Stimulated activated naive CD8-positive, alpha-beta T cell treated with anti-CD3 and anti-CD28 coated beads, Interleukin-15, amount 100 ng/mL, for 72 hours (primary cell): ENCODE measurements around the gene CENPQ.

Experiments used
- ATAC-seq: fragments of 150-1000 bp; cut with Tn5 transposase; 2 replicates; pipeline ENCODE4 v1.10.0; 2021; ENCODE audit warnings: mild to moderate bottlenecking, moderate library complexity
- DNase-seq, 2 donors: peaks; one replicate each; pipeline ENCODE4 v3.0.0; 2021 to 2022
- H3K27ac Mint-ChIP-seq, 2 donors: one replicate each; pipeline ENCODE4 v1.8.0; 2022; ENCODE audit warnings: mild to moderate bottlenecking in 2 of 2, mixed read lengths in 2 of 2, moderate library complexity in 2 of 2
- H3K27me3 Mint-ChIP-seq: one replicate; pipeline ENCODE4 v1.8.0; 2022; ENCODE audit warnings: mixed read lengths
- H3K4me1 Mint-ChIP-seq: one replicate; pipeline ENCODE4 v1.8.0; 2022; ENCODE audit warnings: mild to moderate bottlenecking, mixed read lengths
- H3K4me3 Mint-ChIP-seq, 2 donors: one replicate each; pipeline ENCODE4 v1.8.0; 2022; ENCODE audit warnings: mild to moderate bottlenecking in 2 of 2, mixed read lengths in 2 of 2, moderate library complexity in 1 of 2
- H3K9me3 Mint-ChIP-seq, 2 donors: one replicate each; pipeline ENCODE4 v1.8.0; 2022; ENCODE audit warnings: mixed read lengths in 2 of 2

CENPQ gene

DNA sequence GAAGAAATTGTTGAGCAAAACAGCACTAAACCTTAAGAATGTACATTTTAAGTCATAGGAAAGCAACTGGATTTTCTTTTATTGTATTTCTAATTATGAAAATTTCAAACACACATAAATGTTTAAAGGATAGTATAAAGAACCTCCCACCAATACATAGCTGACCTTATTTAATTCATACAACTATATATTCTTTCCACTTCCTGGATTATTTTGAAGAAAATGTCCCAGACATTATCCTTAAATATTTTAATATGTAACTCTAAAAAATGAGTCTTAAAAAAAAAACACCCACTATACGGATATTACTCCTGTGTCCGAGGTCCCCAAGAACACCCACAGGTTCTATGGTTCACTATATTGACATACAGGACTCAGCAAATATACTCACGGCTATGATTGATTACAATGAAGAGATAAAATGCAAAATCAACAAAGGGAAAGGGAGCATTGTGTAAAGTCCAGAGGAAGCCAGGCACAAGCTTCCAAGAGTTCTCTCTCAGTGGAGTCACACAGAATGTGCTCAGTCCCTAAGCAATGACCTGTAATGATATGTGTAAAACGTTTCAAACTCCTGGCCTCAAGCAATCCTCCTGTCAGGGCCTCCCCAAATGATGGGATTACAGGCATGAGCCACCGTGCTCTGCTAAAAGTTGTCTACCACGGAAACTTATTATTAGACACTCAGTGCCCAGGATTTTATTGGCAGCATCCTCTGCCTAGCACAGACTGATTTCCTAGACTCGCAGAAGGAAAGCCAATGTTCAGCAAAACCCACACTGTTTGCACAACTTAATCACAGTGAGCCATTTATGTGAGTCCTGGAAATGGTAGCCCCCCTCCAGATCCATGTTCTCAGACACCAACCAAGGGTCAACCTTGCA lies 59.8 kb downstream of the CENPQ start:
- Mint-ChIP-seq H3K4me3 (no peak overlapping the region), H3K27ac (no peak overlapping the region), H3K4me1 (no peaks in the 10 kb centered on the region), H3K9me3 (no peaks in the 10 kb centered on the region), H3K27me3 (peaks cover 13% of the 10 kb centered on the region)
- DNase-seq, result no peak
- no peak for ATAC-seq

GRCh38 chr6:49523901-49524300 lies 60.7 kb downstream of the CENPQ start:
- no peaks in the 10 kb centered on the region for H3K4me1 Mint-ChIP-seq
- H3K9me3 Mint-ChIP-seq, result no peaks in the 10 kb centered on the region
- ATAC-seq, result no peak
- peaks cover 13% of the 10 kb centered on the region for H3K27me3 Mint-ChIP-seq
- DNase-seq, result no peak
- no peak overlapping the region for H3K4me3 Mint-ChIP-seq
- H3K27ac Mint-ChIP-seq, result no peak overlapping the region

GRCh38 chr6:49524541-49524940 lies 61.4 kb downstream of the CENPQ start:
- Mint-ChIP-seq H3K27ac (no peak overlapping the region), H3K4me3 (no peak overlapping the region), H3K27me3 (peaks cover 18% of the 10 kb centered on the region), H3K4me1 (no peaks in the 10 kb centered on the region), H3K9me3 (no peaks in the 10 kb centered on the region)
- no peak for ATAC-seq
- no peak for DNase-seq

- Mint-ChIP-seq H3K27me3 (peaks cover 10% of the 10 kb centered on the region), H3K4me1 (no peaks in the 10 kb centered on the region), H3K4me3 (no peak overlapping the region), H3K9me3 (no peaks in the 10 kb centered on the region), H3K27ac (no peak overlapping the region)
- DNase-seq (no peak), ATAC-seq (no peak)
Observed at GRCh38 chr6:49526598-49526997, 63.4 kb downstream of the CENPQ start.

- ATAC-seq (no peak), DNase-seq (no peak)
- Mint-ChIP-seq H3K9me3 (no peaks in the 10 kb centered on the region), H3K4me3 (no peak overlapping the region), H3K4me1 (no peaks in the 10 kb centered on the region), H3K27me3 (peaks cover 10% of the 10 kb centered on the region), H3K27ac (no peak overlapping the region)
Observed at GRCh38 chr6:49527320-49527719, 64.2 kb downstream of the CENPQ start.

GRCh38 chr6:49528571-49528970 lies 65.4 kb downstream of the CENPQ start:
- no peaks in the 10 kb centered on the region for H3K9me3 Mint-ChIP-seq
- no peak overlapping the region for H3K4me3 Mint-ChIP-seq
- peaks cover 10% of the 10 kb centered on the region for H3K27me3 Mint-ChIP-seq
- no peak for DNase-seq
- no peak overlapping the region for H3K27ac Mint-ChIP-seq
- no peaks in the 10 kb centered on the region for H3K4me1 Mint-ChIP-seq
- no peak for ATAC-seq

DNA sequence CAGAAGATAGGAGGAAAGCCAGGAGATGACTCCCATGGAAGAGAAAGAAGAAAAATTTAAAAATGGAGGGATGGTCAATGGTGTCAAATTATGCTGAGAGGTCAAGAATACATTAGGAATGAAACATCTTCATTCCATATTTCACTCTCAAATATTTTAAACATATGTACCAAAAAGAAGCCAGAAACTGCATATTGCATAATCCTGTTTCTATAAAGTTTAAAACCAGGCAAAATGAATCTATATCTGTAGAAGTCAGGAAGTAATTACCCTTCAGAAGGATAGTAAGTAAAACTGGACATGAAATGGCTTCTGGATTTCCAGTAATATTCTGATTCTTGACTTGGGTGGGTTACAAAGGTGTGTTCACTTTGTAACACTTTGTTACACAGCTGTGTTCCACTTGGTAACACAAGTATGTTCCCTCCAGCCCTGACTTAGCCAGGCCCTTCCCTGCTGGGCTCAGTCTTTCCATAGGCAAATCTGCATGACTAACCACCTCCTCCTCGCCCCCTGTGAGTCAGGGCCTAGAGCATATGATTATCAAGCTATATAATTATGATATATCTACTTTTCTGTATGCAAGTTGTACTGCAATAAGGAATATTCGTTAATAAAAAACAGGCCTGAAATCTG lies 67.1 kb downstream of the CENPQ start:
- H3K27ac Mint-ChIP-seq, result no peak overlapping the region
- peaks cover 10% of the 10 kb centered on the region for H3K27me3 Mint-ChIP-seq
- ATAC-seq (no peak), DNase-seq (no peak)
- no peaks in the 10 kb centered on the region for H3K4me1 Mint-ChIP-seq
- H3K4me3 Mint-ChIP-seq, result no peak overlapping the region
- H3K9me3 Mint-ChIP-seq, result no peaks in the 10 kb centered on the region

DNA sequence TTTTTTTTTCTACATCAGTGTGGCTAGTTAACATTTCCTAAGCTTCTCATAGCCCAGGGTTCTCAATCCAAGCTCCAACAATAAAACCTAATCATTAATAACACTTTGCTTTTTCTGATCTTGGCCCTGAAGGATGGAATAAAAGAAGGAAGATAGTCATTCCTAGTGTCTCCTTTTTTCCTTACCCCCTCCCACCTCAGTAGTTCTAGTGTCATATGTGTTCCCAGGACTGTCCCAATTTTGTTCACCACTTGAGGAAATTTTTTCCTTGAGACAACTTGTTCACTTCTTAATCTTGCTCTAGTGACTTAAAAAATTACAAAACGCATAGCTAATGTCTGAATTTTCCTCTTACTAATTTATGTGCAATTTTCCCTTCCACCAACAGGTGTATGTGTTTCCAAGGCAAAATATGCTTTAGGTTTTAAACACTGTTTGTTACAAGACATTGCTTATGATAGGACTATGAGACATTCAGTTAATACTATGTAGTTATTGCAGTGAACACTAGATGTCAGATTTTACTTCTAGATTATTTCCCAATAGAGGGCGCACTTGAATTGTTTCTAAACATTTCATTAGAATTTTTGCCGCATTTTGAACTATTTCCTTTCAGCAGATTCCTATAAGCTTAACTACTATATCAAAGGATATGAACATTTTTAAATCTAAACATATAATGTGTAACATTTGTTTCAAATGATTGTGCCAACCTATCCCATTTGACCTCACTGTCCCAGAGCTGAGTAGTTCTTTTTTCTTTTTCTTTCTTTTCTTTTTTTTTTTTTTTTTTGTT lies 68.8 kb downstream of the CENPQ start:
- H3K4me1 Mint-ChIP-seq, result no peaks in the 10 kb centered on the region

GRCh38 chr6:49535795-49536194 lies 72.6 kb downstream of the CENPQ start:
- no peak for DNase-seq
- H3K9me3 Mint-ChIP-seq, result no peaks in the 10 kb centered on the region
- H3K27me3 Mint-ChIP-seq, result no peaks in the 10 kb centered on the region
- H3K4me1 Mint-ChIP-seq, result no peaks in the 10 kb centered on the region
- no peak overlapping the region for H3K4me3 Mint-ChIP-seq
- no peak overlapping the region for H3K27ac Mint-ChIP-seq
- no peak for ATAC-seq

More for the DNA sequence above, 68.8 kb downstream of the CENPQ start:
- ATAC-seq (peak; percentile 80), DNase-seq (no peak)
- Mint-ChIP-seq H3K27ac (no peak overlapping the region), H3K9me3 (no peaks in the 10 kb centered on the region), H3K4me3 (no peak overlapping the region), H3K27me3 (peaks cover 10% of the 10 kb centered on the region)

DNA sequence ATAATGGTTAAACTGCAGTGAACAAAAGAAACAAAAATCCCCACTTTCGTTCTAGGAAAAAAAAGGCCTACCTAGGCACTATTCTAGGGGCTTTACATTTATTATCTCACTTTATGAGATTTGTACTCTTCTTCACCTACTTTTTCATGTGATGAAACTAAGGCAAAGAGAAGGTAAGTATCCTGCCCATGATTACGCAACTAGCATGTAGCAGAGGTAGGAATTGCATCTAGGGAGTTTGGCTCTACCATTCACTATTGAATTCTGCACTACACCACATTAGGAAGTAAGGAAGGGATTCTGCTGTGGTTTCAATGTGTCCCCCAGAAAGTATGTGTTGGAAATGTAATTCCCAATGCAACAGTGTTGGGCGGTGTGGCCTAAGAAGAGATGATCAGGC lies 75.9 kb downstream of the CENPQ start:
- Mint-ChIP-seq H3K9me3 (no peaks in the 10 kb centered on the region), H3K27ac (no peak overlapping the region), H3K27me3 (peaks cover 11% of the 10 kb centered on the region), H3K4me1 (no peaks in the 10 kb centered on the region), H3K4me3 (no peak overlapping the region)
- DNase-seq (no peak), ATAC-seq (no peak)

DNA sequence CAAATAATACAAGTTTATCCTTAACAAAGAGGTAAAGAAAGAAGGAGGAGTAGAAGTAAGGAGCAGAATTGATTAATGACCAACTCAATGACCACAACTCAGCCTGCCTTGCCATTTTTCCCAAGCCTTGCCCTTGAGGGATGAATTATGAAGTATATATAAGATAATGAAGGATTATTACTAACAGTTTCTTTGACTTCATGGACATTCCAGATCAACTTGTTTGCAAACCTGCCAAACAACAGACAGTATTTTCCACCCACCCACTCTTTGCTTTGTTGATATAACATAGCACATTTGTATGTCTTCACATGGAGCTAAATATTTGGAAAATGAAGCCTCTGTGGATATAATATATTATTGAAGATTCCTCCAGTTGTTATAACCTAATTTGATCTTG lies 77.4 kb downstream of the CENPQ start:
- no peak overlapping the region for H3K4me3 Mint-ChIP-seq
- no peaks in the 10 kb centered on the region for H3K4me1 Mint-ChIP-seq
- H3K27me3 Mint-ChIP-seq, result peaks cover 11% of the 10 kb centered on the region
- no peaks in the 10 kb centered on the region for H3K9me3 Mint-ChIP-seq
- H3K27ac Mint-ChIP-seq, result no peak overlapping the region
- ATAC-seq, result no peak
- DNase-seq, result no peak

DNA sequence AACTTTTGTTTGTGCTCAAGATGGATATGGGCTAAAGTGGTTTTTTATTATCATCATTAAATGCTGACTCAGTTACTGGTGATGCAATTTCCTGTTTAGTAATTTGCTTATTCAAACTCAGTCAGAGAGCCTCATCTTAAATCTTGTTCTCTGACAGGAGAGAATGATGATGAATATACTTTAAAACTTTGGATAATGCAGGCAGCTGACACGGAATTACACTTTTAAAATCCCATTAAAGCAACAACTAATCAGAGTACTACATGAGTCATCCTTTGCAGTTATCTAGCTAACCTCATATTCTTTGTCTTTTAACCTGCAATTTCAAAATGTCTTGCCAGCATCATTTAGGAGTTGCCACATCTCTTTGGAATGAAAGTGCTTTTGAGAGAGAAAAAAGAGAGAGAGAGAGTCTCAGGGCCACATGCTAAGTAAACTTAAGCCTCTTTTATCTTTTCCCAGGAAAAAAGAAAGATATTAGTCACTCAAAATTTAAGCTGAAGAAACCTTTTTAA lies 78.1 kb downstream of the CENPQ start:
- Mint-ChIP-seq H3K4me1 (no peaks in the 10 kb centered on the region), H3K9me3 (no peaks in the 10 kb centered on the region), H3K27me3 (peaks cover 14% of the 10 kb centered on the region), H3K27ac (no peak overlapping the region), H3K4me3 (no peak overlapping the region)
- DNase-seq (no peak), ATAC-seq (no peak)

DNA sequence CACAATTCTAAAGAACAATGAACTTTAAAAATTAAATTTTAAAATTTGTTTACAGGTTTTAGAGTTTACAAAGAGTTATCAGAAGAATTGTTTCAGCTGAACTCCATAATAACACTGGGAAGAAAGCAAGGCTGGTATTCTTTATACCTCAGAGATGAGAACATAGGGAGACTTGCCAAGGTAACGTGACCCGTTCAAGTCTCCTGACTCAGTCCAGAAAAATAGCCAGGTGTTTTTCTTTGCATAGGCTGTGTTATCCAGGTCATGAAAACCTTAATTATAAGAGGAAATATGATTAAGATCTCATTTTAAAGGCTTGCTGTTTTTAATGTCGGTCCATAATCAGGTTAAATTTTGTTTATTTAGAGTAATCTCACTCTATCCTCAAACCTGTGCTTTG lies 78.8 kb downstream of the CENPQ start:
- no peaks in the 10 kb centered on the region for H3K4me1 Mint-ChIP-seq
- DNase-seq, result no peak
- ATAC-seq, result no peak
- H3K27ac Mint-ChIP-seq, result no peak overlapping the region
- H3K9me3 Mint-ChIP-seq, result no peaks in the 10 kb centered on the region
- H3K4me3 Mint-ChIP-seq, result no peak overlapping the region
- peaks cover 20% of the 10 kb centered on the region for H3K27me3 Mint-ChIP-seq
